ENCODE data around the gene OOSP4A. TPM values are rescaled to one million over a fixed set of nuclear protein-coding genes. Genes with fewer than 3 reads are reported as not detected.

Gene OOSP4A
- total RNA-seq, 6 donors from 2014 or later, result not detected

- no peaks in the 10 kb centered on the region for H3K27me3 ChIP-seq
- 40 to 91% methylated on average over 1 of the region's 1 CpG for WGBS, 2 donors
- ATAC-seq (ENCODE audit: low FRiP score in 2 of 2), result no peak
Measured at GRCh38 chr11:60005360-60005759, 41.5 kb downstream of the OOSP4A start.

GRCh38 chr11:60016881-60017280 lies 53.0 kb downstream of the OOSP4A start, which contains the start of gene OOSP4B:
TSS of gene OOSP4B (plus strand) at chr11:60017181.
- Histone ChIP-seq H3K4me3 (no peak within 1 kb of the TSS), H3K9me3 (no peaks in the 10 kb centered on the region), H3K27me3 (no peaks in the 10 kb centered on the region), H3K36me3 (no peaks in the 10 kb centered on the region), H3K27ac (no peak within 1 kb of the TSS), H3K4me1 (no peaks in the 10 kb centered on the region)
- WGBS, 2 donors, result 86 to 100% methylated on average over 1 of the region's 1 CpG
- TF ChIP-seq POLR2AphosphoS5 (IDR thresholded peaks at IDR 0.05) (no peak), CTCF (IDR thresholded peaks at IDR 0.05) (no peak), POLR2A (IDR thresholded peaks at IDR 0.05) (no peak), EP300 (IDR thresholded peaks at IDR 0.05) (no peak)
- DNase-seq (no peak), ATAC-seq (ENCODE audit: low FRiP score in 2 of 2) (no peak)

More at GRCh38 chr11:60005360-60005759, 41.5 kb downstream of the OOSP4A start:
- Histone ChIP-seq H3K9me3 (no peaks in the 10 kb centered on the region), H3K36me3 (no peaks in the 10 kb centered on the region), H3K4me3 (no peak overlapping the region), H3K27ac (no peak overlapping the region), H3K4me1 (no peaks in the 10 kb centered on the region)
- no peak for DNase-seq
- no peak for TF ChIP-seq EP300 (IDR thresholded peaks at IDR 0.05)
- no peak for TF ChIP-seq POLR2A (IDR thresholded peaks at IDR 0.05)
- TF ChIP-seq POLR2AphosphoS5 (IDR thresholded peaks at IDR 0.05), result no peak
- no peak for TF ChIP-seq CTCF (IDR thresholded peaks at IDR 0.05)

- ATAC-seq (ENCODE audit: low FRiP score in 2 of 2), result no peak
Measured at GRCh38 chr11:60018058-60018457, 54.2 kb downstream of the OOSP4A start.

More at GRCh38 chr11:60018058-60018457, 54.2 kb downstream of the OOSP4A start:
- Histone ChIP-seq H3K4me1 (no peaks in the 10 kb centered on the region), H3K9me3 (no peaks in the 10 kb centered on the region), H3K27me3 (no peaks in the 10 kb centered on the region), H3K36me3 (no peaks in the 10 kb centered on the region), H3K27ac (no peak overlapping the region), H3K4me3 (no peak overlapping the region)
- 60 to 64% methylated on average over 8 of the region's 8 CpGs for WGBS, 2 donors
- DNase-seq, result no peak
- TF ChIP-seq EP300 (IDR thresholded peaks at IDR 0.05) (no peak), POLR2AphosphoS5 (IDR thresholded peaks at IDR 0.05) (no peak), POLR2A (IDR thresholded peaks at IDR 0.05) (no peak), CTCF (IDR thresholded peaks at IDR 0.05) (no peak)

Other genes starting within 250 kb of the OOSP4A start
- 100 to 1,000 TPM in 4 of 6 donors, 10 to 100 TPM in 2; 65.0 to 145 (median 135) TPM for gene STX3, start 208.7 kb upstream of the OOSP4A start, total RNA-seq
- 10 to 100 TPM; 15.9 to 40.0 (median 35.0) TPM for gene MRPL16, start 153.3 kb upstream of the OOSP4A start, total RNA-seq
- not detected for gene CBLIF, start 118.5 kb upstream of the OOSP4A start, total RNA-seq
- gene TCN1, start 97.5 kb upstream of the OOSP4A start, total RNA-seq, result 1 to 10 TPM in 1 of 6 donors, not detected in 5; 1.1 TPM
- gene OOSP3, start 85.3 kb upstream of the OOSP4A start, total RNA-seq, result not detected
- under 1 TPM in 1 of 6 donors, not detected in 5; 0.91 TPM for gene OOSP1, start 25.6 kb upstream of the OOSP4A start, total RNA-seq
- gene OOSP4B, start 53.1 kb downstream of the OOSP4A start, total RNA-seq, result not detected
- not detected for gene OOSP2, start 76.4 kb downstream of the OOSP4A start, total RNA-seq
- 1 to 10 TPM in 1 of 6 donors, under 1 TPM in 1, not detected in 4; 0.46 to 1.1 TPM for gene MS4A3, start 92.6 kb downstream of the OOSP4A start, total RNA-seq
- 10 to 100 TPM in 1 of 6 donors, 1 to 10 TPM in 5; 1.3 to 17.1 (median 4.8) TPM for gene MS4A2, start 124.6 kb downstream of the OOSP4A start, total RNA-seq
- gene MS4A6A, start 219.1 kb downstream of the OOSP4A start, total RNA-seq, result 100 to 1,000 TPM in 2 of 6 donors, 10 to 100 TPM in 4; 21.4 to 156 (median 97.0) TPM

Measured in upper lobe of left lung (tissue), 6 donors.